Liver (tissue), 9 donors: Measurements from ENCODE around the gene UBA1. TPM values are rescaled to one million over a fixed set of nuclear protein-coding genes. Genes with fewer than 3 reads are reported as not detected.
A peak's percentile ranks its signal among the peaks of the same experiment; 100 is the strongest.

Source experiments
- DNase-seq: peaks from one replicate; pipeline ENCODE4 v3.0.0-alpha.2; 2017; ENCODE audit warnings: low spot score
- H3K27ac ChIP-seq, 2 donors: one replicate each; pipeline ENCODE4 v1.7.0; 2013; ENCODE audit warnings: inconsistent platforms in 2 of 2, low read length in 2 of 2, control low read depth in 1 of 2, low read depth in 1 of 2, mild to moderate bottlenecking in 1 of 2
- H3K27me3 ChIP-seq, 4 donors: one replicate each; pipeline versions ENCODE4 v1.6.1 to v1.7.0; 2013; ENCODE audit warnings: low read length in 3 of 4, inconsistent platforms in 1 of 4, mild to moderate bottlenecking in 1 of 4, moderate library complexity in 1 of 4; ENCODE audit not compliant: control insufficient read depth in 4 of 4, insufficient read depth in 4 of 4
- H3K36me3 ChIP-seq, 4 donors: one replicate each; pipeline versions ENCODE4 v1.6.1 to v1.7.0; 2013; ENCODE audit warnings: low read length in 3 of 4, mild to moderate bottlenecking in 3 of 4, low read depth in 1 of 4, moderate library complexity in 1 of 4; ENCODE audit not compliant: control insufficient read depth in 4 of 4, insufficient read depth in 3 of 4
- H3K4me1 ChIP-seq, 4 donors: one replicate each; pipeline versions ENCODE4 v1.6.1 to v1.7.0; 2013; ENCODE audit warnings: low read length in 3 of 4, mild to moderate bottlenecking in 3 of 4, moderate library complexity in 1 of 4; ENCODE audit not compliant: control insufficient read depth in 4 of 4, insufficient read depth in 4 of 4
- H3K4me3 ChIP-seq, 3 donors: one replicate each; pipeline versions ENCODE4 v1.6.1 to v1.7.0; 2013; ENCODE audit warnings: low read length in 3 of 3, control low read depth in 1 of 3, low read depth in 1 of 3, mild to moderate bottlenecking in 1 of 3
- H3K9ac ChIP-seq, 2 donors: one replicate each; pipeline ENCODE4 v1.7.0; 2013; ENCODE audit warnings: low read length in 2 of 2, mild to moderate bottlenecking in 2 of 2, moderate library complexity in 2 of 2, control low read depth in 1 of 2, low read depth in 1 of 2
- H3K9me3 ChIP-seq, 4 donors: one replicate each; pipeline versions ENCODE4 v1.6.1 to v1.7.0; 2013; ENCODE audit warnings: low read length in 3 of 4; ENCODE audit not compliant: control insufficient read depth in 4 of 4
- EGR1 ChIP-seq, 2 donors: IDR thresholded peaks; 2 replicates each; pipeline ENCODE4 v1.6.1; 2016 to 2018; ENCODE audit warnings: antibody characterized with exemption in 2 of 2, low read depth in 2 of 2
- FOXA1 ChIP-seq: IDR thresholded peaks from 2 replicates; pipeline ENCODE4 v1.6.1; 2016; ENCODE audit warnings: antibody characterized with exemption
- FOXA2 ChIP-seq: IDR thresholded peaks from 2 replicates; pipeline ENCODE4 v1.6.1; 2016; ENCODE audit warnings: antibody characterized with exemption
- GABPA ChIP-seq, 2 donors: IDR thresholded peaks in 1 of 2; conservative IDR thresholded peaks in 1 of 2; 2 replicates each; pipeline ENCODE4 v1.6.1; 2016; ENCODE audit warnings: antibody characterized with exemption in 2 of 2, mild to moderate bottlenecking in 1 of 2, moderate library complexity in 1 of 2
- HNF4A ChIP-seq, 2 donors: conservative IDR thresholded peaks; 2 replicates each; pipeline ENCODE4 v1.6.1; 2016; ENCODE audit warnings: antibody characterized with exemption in 2 of 2, mild to moderate bottlenecking in 2 of 2
- HNF4G ChIP-seq: IDR thresholded peaks from 2 replicates; pipeline ENCODE4 v1.6.1; 2016; ENCODE audit warnings: antibody characterized with exemption
- JUND ChIP-seq, 2 donors: IDR thresholded peaks; 2 replicates each; pipeline ENCODE4 v1.6.1; 2016; ENCODE audit warnings: antibody characterized with exemption in 2 of 2
- RAD21 ChIP-seq, 2 donors: IDR thresholded peaks; 2 replicates each; pipeline ENCODE4 v1.6.1; 2016; ENCODE audit warnings: antibody characterized with exemption in 2 of 2, mild to moderate bottlenecking in 2 of 2
- REST ChIP-seq: IDR thresholded peaks from 2 replicates; pipeline ENCODE4 v1.6.1; 2016; ENCODE audit warnings: antibody characterized with exemption, mild to moderate bottlenecking
- RXRA ChIP-seq, 2 donors: IDR thresholded peaks; 2 replicates each; pipeline ENCODE4 v1.6.1; 2017 to 2018; ENCODE audit warnings: antibody characterized with exemption in 2 of 2, mild to moderate bottlenecking in 1 of 2
- SP1 ChIP-seq: IDR thresholded peaks from 2 replicates; pipeline ENCODE4 v1.6.1; 2018; ENCODE audit warnings: antibody characterized with exemption, mild to moderate bottlenecking
- TAF1 ChIP-seq: conservative IDR thresholded peaks from 2 replicates; pipeline ENCODE4 v1.6.1; 2016; ENCODE audit warnings: antibody characterized with exemption, mild to moderate bottlenecking
- YY1 ChIP-seq: IDR thresholded peaks from 2 replicates; pipeline ENCODE4 v1.6.1; 2016; ENCODE audit warnings: antibody characterized with exemption, mild to moderate bottlenecking
- WGBS: extraction: QIAGEN DNeasy Blood & Tissue Kit; methylation state at CpG from one replicate; pipeline ENCODE4 v1.1.7; 2013; 5-methylcytosine and 5-hydroxymethylcytosine counted together
- polyA plus RNA-seq, 2 donors: library from polyadenylated mRNA; stranded (reverse) in 1 of 2; unstranded in 1 of 2; fragments of 200-250 nt in 1 of 2; fragments of >200 nt in 1 of 2; fragmentation: Nextera tagmentation in 1 of 2; extraction: Ambion mirVana in 1 of 2; gene quantifications; one replicate each; pipeline versions ENCODE4 v1.2.1 to v1.2.3, GENCODE V29; 2013 to 2015
- total RNA-seq, 2 donors: library from RNA; depleted of rRNA; stranded (reverse); fragments of >200 nt; gene quantifications; one replicate each; pipeline ENCODE4 v1.2.3, GENCODE V29; 2014
- TF ChIP-seq, protein P1 (sequence below): IDR thresholded peaks from 2 replicates; pipeline ENCODE4 v1.6.1; 2016; ENCODE audit warnings: antibody characterized with exemption
- TF ChIP-seq, protein P2 (sequence below): IDR thresholded peaks from 2 replicates; pipeline ENCODE4 v1.6.1; 2016; ENCODE audit warnings: antibody characterized with exemption
- TF ChIP-seq, protein P3 (sequence below): fragments of 150-350 bp; IDR thresholded peaks from 2 replicates; pipeline ENCODE4 v1.5.1; 2017; ENCODE audit warnings: improper control_type of control experiment, low read depth, low read length; ENCODE audit not compliant: missing input control
- TF ChIP-seq, protein P4 (sequence below): IDR thresholded peaks from 2 replicates; pipeline ENCODE4 v1.6.1; 2016; ENCODE audit warnings: antibody characterized with exemption
- donor health status: healthy.
- donor health status: healthy.
- donor health status: healthy.
- donor health status: healthy.
- donor health status: healthy.

Gene UBA1
- total and polyA plus RNA-seq, 4 donors = 39.8 to 85.4 (median 68.7) TPM

- H3K9me3 ChIP-seq = no peaks in the 10 kb centered on the region
- H3K36me3 ChIP-seq = no peaks in the 10 kb centered on the region
- H3K27me3 ChIP-seq = no peaks in the 10 kb centered on the region
- peak overlapping the region in 1 of 2 donors; percentile 46 for H3K27ac ChIP-seq
- DNase-seq = no peak
- no peak overlapping the region for H3K4me3 ChIP-seq
- no peak for TF ChIP-seq HNF4G
- no peak for TF ChIP-seq EGR1 (IDR thresholded peaks at IDR 0.05; ENCODE audit: low read depth in 2 of 2)
- TF ChIP-seq, protein P1, sequence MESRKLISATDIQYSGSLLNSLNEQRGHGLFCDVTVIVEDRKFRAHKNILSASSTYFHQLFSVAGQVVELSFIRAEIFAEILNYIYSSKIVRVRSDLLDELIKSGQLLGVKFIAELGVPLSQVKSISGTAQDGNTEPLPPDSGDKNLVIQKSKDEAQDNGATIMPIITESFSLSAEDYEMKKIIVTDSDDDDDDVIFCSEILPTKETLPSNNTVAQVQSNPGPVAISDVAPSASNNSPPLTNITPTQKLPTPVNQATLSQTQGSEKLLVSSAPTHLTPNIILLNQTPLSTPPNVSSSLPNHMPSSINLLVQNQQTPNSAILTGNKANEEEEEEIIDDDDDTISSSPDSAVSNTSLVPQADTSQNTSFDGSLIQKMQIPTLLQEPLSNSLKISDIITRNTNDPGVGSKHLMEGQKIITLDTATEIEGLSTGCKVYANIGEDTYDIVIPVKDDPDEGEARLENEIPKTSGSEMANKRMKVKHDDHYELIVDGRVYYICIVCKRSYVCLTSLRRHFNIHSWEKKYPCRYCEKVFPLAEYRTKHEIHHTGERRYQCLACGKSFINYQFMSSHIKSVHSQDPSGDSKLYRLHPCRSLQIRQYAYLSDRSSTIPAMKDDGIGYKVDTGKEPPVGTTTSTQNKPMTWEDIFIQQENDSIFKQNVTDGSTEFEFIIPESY = no peak
- TF ChIP-seq GABPA (IDR thresholded peaks at IDR 0.05 in 1 of 2, conservative IDR thresholded peaks at IDR 0.05 in 1 of 2) = no peak
- TF ChIP-seq SP1 = no peak
- TF ChIP-seq YY1 = no peak
- TF ChIP-seq FOXA1 = no peak
- TF ChIP-seq, protein P2, sequence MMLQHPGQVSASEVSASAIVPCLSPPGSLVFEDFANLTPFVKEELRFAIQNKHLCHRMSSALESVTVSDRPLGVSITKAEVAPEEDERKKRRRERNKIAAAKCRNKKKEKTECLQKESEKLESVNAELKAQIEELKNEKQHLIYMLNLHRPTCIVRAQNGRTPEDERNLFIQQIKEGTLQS = no peak
- TF ChIP-seq HNF4A (conservative IDR thresholded peaks at IDR 0.05) = peak; percentile 23 to 33
- 90% methylated on average over 5 of the region's 5 CpGs for WGBS
- H3K9ac ChIP-seq = no peak overlapping the region
- H3K4me1 ChIP-seq = peaks cover 2 to 15% (median 7%) of the 10 kb centered on the region in 4 donors
Measured at GRCh38 chrX:47162927-47163583, 30.6 kb upstream of the UBA1 start.

GRCh38 chrX:47164420-47164819 lies 29.2 kb upstream of the UBA1 start:
- TF ChIP-seq REST (no peak), HNF4A (conservative IDR thresholded peaks at IDR 0.05) (no peak), RXRA (IDR thresholded peaks at IDR 0.05) (no peak), FOXA2 (no peak), FOXA1 (no peak), YY1 (no peak), TAF1 (no peak), JUND (IDR thresholded peaks at IDR 0.05) (no peak), EGR1 (IDR thresholded peaks at IDR 0.05; ENCODE audit: low read depth in 2 of 2) (no peak), GABPA (IDR thresholded peaks at IDR 0.05 in 1 of 2, conservative IDR thresholded peaks at IDR 0.05 in 1 of 2) (no peak), SP1 (no peak), RAD21 (IDR thresholded peaks at IDR 0.05) (no peak)
- TF ChIP-seq, protein P3, sequence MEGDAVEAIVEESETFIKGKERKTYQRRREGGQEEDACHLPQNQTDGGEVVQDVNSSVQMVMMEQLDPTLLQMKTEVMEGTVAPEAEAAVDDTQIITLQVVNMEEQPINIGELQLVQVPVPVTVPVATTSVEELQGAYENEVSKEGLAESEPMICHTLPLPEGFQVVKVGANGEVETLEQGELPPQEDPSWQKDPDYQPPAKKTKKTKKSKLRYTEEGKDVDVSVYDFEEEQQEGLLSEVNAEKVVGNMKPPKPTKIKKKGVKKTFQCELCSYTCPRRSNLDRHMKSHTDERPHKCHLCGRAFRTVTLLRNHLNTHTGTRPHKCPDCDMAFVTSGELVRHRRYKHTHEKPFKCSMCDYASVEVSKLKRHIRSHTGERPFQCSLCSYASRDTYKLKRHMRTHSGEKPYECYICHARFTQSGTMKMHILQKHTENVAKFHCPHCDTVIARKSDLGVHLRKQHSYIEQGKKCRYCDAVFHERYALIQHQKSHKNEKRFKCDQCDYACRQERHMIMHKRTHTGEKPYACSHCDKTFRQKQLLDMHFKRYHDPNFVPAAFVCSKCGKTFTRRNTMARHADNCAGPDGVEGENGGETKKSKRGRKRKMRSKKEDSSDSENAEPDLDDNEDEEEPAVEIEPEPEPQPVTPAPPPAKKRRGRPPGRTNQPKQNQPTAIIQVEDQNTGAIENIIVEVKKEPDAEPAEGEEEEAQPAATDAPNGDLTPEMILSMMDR = no peak
- TF ChIP-seq, protein P2 = no peak
- TF ChIP-seq, protein P1 = no peak
- TF ChIP-seq, protein P4, sequence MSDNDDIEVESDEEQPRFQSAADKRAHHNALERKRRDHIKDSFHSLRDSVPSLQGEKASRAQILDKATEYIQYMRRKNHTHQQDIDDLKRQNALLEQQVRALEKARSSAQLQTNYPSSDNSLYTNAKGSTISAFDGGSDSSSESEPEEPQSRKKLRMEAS = no peak

More at GRCh38 chrX:47164420-47164819, 29.2 kb upstream of the UBA1 start:
- Histone ChIP-seq H3K4me1 (peaks cover 2 to 15% (median 7%) of the 10 kb centered on the region in 4 donors), H3K9me3 (no peaks in the 10 kb centered on the region), H3K4me3 (no peak overlapping the region), H3K27me3 (no peaks in the 10 kb centered on the region), H3K36me3 (peaks cover 0 to 4% (median 0%) of the 10 kb centered on the region in 4 donors), H3K9ac (no peak overlapping the region), H3K27ac (peak overlapping the region in 1 of 2 donors; percentile 3)
- 89% methylated on average over 3 of the region's 3 CpGs for WGBS
- DNase-seq = no peak
